Panc1 (cell line): ENCODE results near the gene KLHDC3. TPM values are rescaled to one million over a fixed set of nuclear protein-coding genes. Genes with fewer than 3 reads are reported as not detected.

Experiments
- ATAC-seq: fragments of 200-7000 bp; cut with Tn5 transposase; 2 replicates; pipeline ENCODE4 v1.9.1; 2020; ENCODE audit warnings: mild to moderate bottlenecking, moderate library complexity
- BruUV-seq: library from RNA; stranded (reverse); fragments of 400-500 nt; replicated peaks from 2 replicates; lab custom pipeline; 2021; lab: Mats Ljungman, UMichigan
- CTCF ChIA-PET: fragments of 300-600 bp; sonication (Branson Sonifier 250); formaldehyde crosslinking; loops from one replicate; lab custom pipeline; 2022; ENCODE audit warnings: antibody characterized with exemption; lab: Charles Lee
- POLR2A ChIA-PET: fragments of 300-600 bp; sonication (Branson Sonifier 250); formaldehyde crosslinking; loops from one replicate; lab custom pipeline; 2022; ENCODE audit warnings: antibody characterized with exemption; lab: Charles Lee
- DNase-seq: peaks from one replicate; pipeline ENCODE4 v3.0.0-alpha.2; 2010; ENCODE audit warnings: low read depth, low spot score
- H3K27ac ChIP-seq: 2 replicates; pipeline ENCODE4 v1.5.1; 2011; ENCODE audit warnings: mild to moderate bottlenecking, low read length, inconsistent platforms
- H3K27me3 ChIP-seq: fragments of 200-500 bp; sonication (Bioruptor generic); 2 replicates; pipeline ENCODE4 v1.6.0; 2014; ENCODE audit warnings: low read length, inconsistent platforms; ENCODE audit not compliant: control insufficient read depth, insufficient read depth
- H3K36me3 ChIP-seq: fragments of 200-500 bp; sonication (Bioruptor generic); 2 replicates; pipeline ENCODE4 v1.5.1; 2014; ENCODE audit warnings: inconsistent platforms, mild to moderate bottlenecking, low read length, moderate library complexity; ENCODE audit not compliant: control insufficient read depth, insufficient read depth
- H3K4me1 ChIP-seq: 2 replicates; pipeline ENCODE4 v1.5.1; 2011; ENCODE audit warnings: inconsistent platforms, mild to moderate bottlenecking, low read length, moderate library complexity; ENCODE audit not compliant: control insufficient read depth, insufficient read depth
- H3K4me3 ChIP-seq, 2 experiments: 2 replicates each; pipeline ENCODE4 v1.5.1; 2011 to 2012; ENCODE audit warnings: low read depth in 2 of 2, low read length in 2 of 2, mild to moderate bottlenecking in 2 of 2, inconsistent platforms in 1 of 2, moderate library complexity in 1 of 2
- H3K9me3 ChIP-seq: fragments of 200-500 bp; sonication (Bioruptor generic); 2 replicates; pipeline ENCODE4 v1.5.1; 2014; ENCODE audit warnings: low read depth, mild to moderate bottlenecking, inconsistent platforms, low read length, moderate library complexity; ENCODE audit not compliant: control insufficient read depth, insufficient read depth
- CTCF ChIP-seq: fragments of 450-650 bp; IDR thresholded peaks from 2 replicates; pipeline ENCODE4 v1.5.1; 2017; ENCODE audit warnings: mild to moderate bottlenecking
- POLR2AphosphoS5 ChIP-seq: IDR thresholded peaks from 2 replicates; pipeline ENCODE4 v1.6.1; 2012; ENCODE audit warnings: mild to moderate bottlenecking, low read depth, low read length, moderate library complexity
- REST ChIP-seq, 2 experiments: IDR thresholded peaks; 2 replicates each; pipeline ENCODE4 v1.6.1; 2011 to 2012; ENCODE audit warnings: low read depth in 2 of 2, control low read depth in 1 of 2, low read length in 1 of 2, mild to moderate bottlenecking in 1 of 2, moderate library complexity in 1 of 2; ENCODE audit not compliant: insufficient read depth in 1 of 2
- SIN3A ChIP-seq: IDR thresholded peaks from 2 replicates; pipeline ENCODE4 v1.6.1; 2012; ENCODE audit warnings: low read depth, mild to moderate bottlenecking, low read length, moderate library complexity, borderline replicate concordance; ENCODE audit not compliant: insufficient read depth
- TCF7L2 ChIP-seq: IDR thresholded peaks from 2 replicates; pipeline ENCODE4 v1.6.1; 2011; ENCODE audit warnings: mild to moderate bottlenecking, low read depth, low read length, inconsistent platforms
- in situ Hi-C: cut with HindIII; loops from 2 replicates; pipeline ENCODE4 v1.10.0; 2016; ENCODE audit warnings: low sequenced_read_pairs, low pct_unique_long_range_greater_than_20kb
- intact Hi-C: fragments of 100-400 bp; cut with micrococcal nuclease; formaldehyde crosslinking; loops from one replicate; pipeline ENCODE4 v1.10.0; 2022; ENCODE audit not compliant: unreplicated experiment
- total RNA-seq: library from RNA; stranded (reverse); gene quantifications from one replicate; pipeline ENCODE4 v1.2.1, GENCODE V29; 2021; ENCODE audit not compliant: unreplicated experiment

Gene KLHDC3
- total RNA-seq, 1 experiment from 2014 or later, result 60.9 TPM

DNA sequence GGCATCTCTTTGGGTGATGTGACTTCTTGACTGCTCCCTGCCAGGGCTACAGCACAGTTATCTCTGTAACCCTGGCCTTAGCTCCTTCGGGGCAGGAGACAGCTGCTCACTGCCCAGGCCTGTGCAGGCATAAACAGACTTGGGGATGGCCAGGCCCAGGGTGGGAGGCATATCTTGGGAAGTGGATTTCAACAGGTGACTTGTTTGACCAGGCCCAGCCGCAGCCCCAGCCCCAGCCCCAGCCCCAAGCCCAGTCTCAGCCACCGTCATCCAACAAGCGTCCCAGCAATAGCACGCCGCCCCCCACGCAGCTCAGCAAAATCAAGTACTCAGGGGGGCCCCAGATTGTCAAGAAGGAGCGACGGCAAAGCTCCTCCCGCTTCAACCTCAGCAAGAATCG lies 7.8 kb upstream of the KLHDC3 start:
- in situ Hi-C loops (no loop called here), intact Hi-C loops (no loop called here)
- POLR2A ChIA-PET, result interaction anchor here (0.6 kb wide), 1 partner anchor 52 kb away, joined by 3 read pairs; no protein-coding TSS in a partner anchor
- Histone ChIP-seq H3K4me3 (no peak overlapping the region), H3K4me1 (no peaks in the 10 kb centered on the region), H3K27me3 (no peaks in the 10 kb centered on the region), H3K9me3 (no peaks in the 10 kb centered on the region), H3K36me3 (peaks cover 17% of the 10 kb centered on the region), H3K27ac (no peak overlapping the region)
- CTCF ChIA-PET, result no interaction called here
- TF ChIP-seq POLR2AphosphoS5 (no peak), TCF7L2 (no peak), CTCF (no peak), REST (IDR thresholded peaks at IDR 0.05; ENCODE audit: insufficient read depth in 1 of 2, low read depth in 2 of 2, low read length in 1 of 2) (no peak), SIN3A (no peak)
- no peak for DNase-seq
- BruUV-seq, result no TSS peak
- no peak for ATAC-seq

- peaks cover 4% of the 10 kb centered on the region; the same call in 1 of the 2 replicates for H3K4me1 ChIP-seq
- ATAC-seq (no peak), DNase-seq (no peak)
- POLR2A ChIA-PET, result no interaction called here
- TF ChIP-seq REST (IDR thresholded peaks at IDR 0.05; ENCODE audit: insufficient read depth in 1 of 2, low read depth in 2 of 2, low read length in 1 of 2) (no peak), TCF7L2 (no peak), SIN3A (no peak), CTCF (no peak), POLR2AphosphoS5 (no peak)
- H3K4me3 ChIP-seq, result no peak overlapping the region
- intact Hi-C loops (no loop called here), in situ Hi-C loops (no loop called here)
- peaks cover 17% of the 10 kb centered on the region for H3K36me3 ChIP-seq
- BruUV-seq, result no TSS peak
- no peaks in the 10 kb centered on the region for H3K9me3 ChIP-seq
- H3K27ac ChIP-seq, result no peak overlapping the region
- no peaks in the 10 kb centered on the region for H3K27me3 ChIP-seq
- CTCF ChIA-PET, result no interaction called here
Measured at GRCh38 chr6:43007126-43007525, 6.9 kb upstream of the KLHDC3 start.
